Colonic mucosa (tissue), 4 donors: ENCODE data around the gene GRM1. TPM values are rescaled to one million over a fixed set of nuclear protein-coding genes. Genes with fewer than 3 reads are reported as not detected.

Source experiments
- DNase-seq: peaks from one replicate; pipeline ENCODE4 v3.0.0-alpha.2; 2020
- H3K27ac ChIP-seq: fragments of 200-600 bp; one replicate; pipeline ENCODE4 v1.8.0; 2021
- H3K27me3 ChIP-seq: fragments of 200-600 bp; one replicate; pipeline ENCODE4 v1.8.0; 2021
- H3K36me3 ChIP-seq: fragments of 200-600 bp; one replicate; pipeline ENCODE4 v1.8.0; 2021
- H3K4me1 ChIP-seq: fragments of 200-600 bp; one replicate; pipeline ENCODE4 v1.8.0; 2021; ENCODE audit warnings: mild to moderate bottlenecking
- H3K4me3 ChIP-seq: fragments of 200-600 bp; one replicate; pipeline ENCODE4 v1.8.0; 2021
- H3K9ac ChIP-seq, 2 donors: one replicate each; pipeline ENCODE4 v1.7.0; 2013; ENCODE audit warnings: control low read depth in 2 of 2, low read depth in 2 of 2, low read length in 2 of 2
- H3K9me3 ChIP-seq: fragments of 200-600 bp; one replicate; pipeline ENCODE4 v1.8.0; 2021
- CTCF ChIP-seq: fragments of 200-600 bp; IDR thresholded peaks from one replicate; pipeline ENCODE4 v1.8.0; 2022; ENCODE audit warnings: antibody characterized with exemption, mild to moderate bottlenecking
- intact Hi-C: fragments of 100-400 bp; cut with DNase I; formaldehyde crosslinking; loops from one replicate; pipeline ENCODE4 v1.14.1; 2022
- total RNA-seq, 2 donors: library from RNA; stranded (reverse); fragmentation: NEBNext Ultra II Directional in 1 of 2; extraction: Animal tissue kit (Norgen Biotek cat#: 25700) in 1 of 2; gene quantifications; one replicate each; pipeline ENCODE4 v1.2.1, GENCODE V29; 2021
- donor health status: healthy.
- donor health status: DM: no; HTN: no; CAD: no.
- donor health status: DM: no; HTN: no; CAD: no.

The GRM1 gene
- total RNA-seq, 2 donors from 2014 or later = 0.11 TPM; not detected in 1

GRCh38 chr6:146341493-146342230 lies 312.8 kb downstream of the GRM1 start:
- Histone ChIP-seq H3K9ac (no peak overlapping the region), H3K27ac (no peak overlapping the region), H3K36me3 (no peaks in the 10 kb centered on the region), H3K4me3 (no peak overlapping the region), H3K9me3 (no peaks in the 10 kb centered on the region), H3K27me3 (no peaks in the 10 kb centered on the region), H3K4me1 (no peaks in the 10 kb centered on the region)
- DNase-seq = no peak
- intact Hi-C loops = no loop called here
- TF ChIP-seq CTCF = no peak

- no peaks in the 10 kb centered on the region for H3K27me3 ChIP-seq
- no peak overlapping the region for H3K9ac ChIP-seq
- H3K27ac ChIP-seq = no peak overlapping the region
- no peak for TF ChIP-seq CTCF
- H3K9me3 ChIP-seq = no peaks in the 10 kb centered on the region
- no peak for DNase-seq
- no peak overlapping the region for H3K4me3 ChIP-seq
- no peaks in the 10 kb centered on the region for H3K4me1 ChIP-seq
- intact Hi-C loops = no loop called here
- H3K36me3 ChIP-seq = no peaks in the 10 kb centered on the region
These were observed 316.7 kb downstream of the GRM1 start for GRCh38 chr6:146345598-146345997.

- DNase-seq = no peak
- H3K4me3 ChIP-seq = no peak overlapping the region
- TF ChIP-seq CTCF = no peak
- H3K27ac ChIP-seq = no peak overlapping the region
- H3K27me3 ChIP-seq = no peaks in the 10 kb centered on the region
- intact Hi-C loops = no loop called here
- no peaks in the 10 kb centered on the region for H3K4me1 ChIP-seq
- H3K36me3 ChIP-seq = no peaks in the 10 kb centered on the region
- H3K9ac ChIP-seq = no peak overlapping the region
- H3K9me3 ChIP-seq = no peaks in the 10 kb centered on the region
These were observed 318.2 kb downstream of the GRM1 start for GRCh38 chr6:146347090-146347489.

GRCh38 chr6:146347690-146348089 lies 318.8 kb downstream of the GRM1 start:
- H3K27me3 ChIP-seq = no peaks in the 10 kb centered on the region
- no peak overlapping the region for H3K27ac ChIP-seq
- no peaks in the 10 kb centered on the region for H3K36me3 ChIP-seq
- no peak overlapping the region for H3K9ac ChIP-seq
- DNase-seq = no peak
- intact Hi-C loops = no loop called here
- no peak overlapping the region for H3K4me3 ChIP-seq
- no peak for TF ChIP-seq CTCF
- no peaks in the 10 kb centered on the region for H3K9me3 ChIP-seq
- no peaks in the 10 kb centered on the region for H3K4me1 ChIP-seq

GRCh38 chr6:146351018-146351417 lies 322.2 kb downstream of the GRM1 start:
- no peak for TF ChIP-seq CTCF
- no peak for DNase-seq
- no peaks in the 10 kb centered on the region for H3K36me3 ChIP-seq
- H3K9me3 ChIP-seq = no peaks in the 10 kb centered on the region
- no peak overlapping the region for H3K9ac ChIP-seq
- no peak overlapping the region for H3K27ac ChIP-seq
- no peaks in the 10 kb centered on the region for H3K4me1 ChIP-seq
- H3K4me3 ChIP-seq = no peak overlapping the region
- no peaks in the 10 kb centered on the region for H3K27me3 ChIP-seq
- intact Hi-C loops = no loop called here
